Measurements from ENCODE around the gene IMPA2. TPM values are rescaled to one million over a fixed set of nuclear protein-coding genes. Genes with fewer than 3 reads are reported as not detected.
A peak's percentile ranks its signal among the peaks of the same experiment; 100 is the strongest.

The IMPA2 gene
- total and polyA plus RNA-seq, 2 of the 13 experiments (the other 11 are each of a cell fraction or from before 2014, with no cell fraction given), result 37.8 to 71.8 TPM

GRCh38 chr18:11994703-11995444, 13.6 kb downstream of the IMPA2 start (continued):
- TF ChIP-seq PRDM10 (CRISPR knock-in tag; IDR thresholded peaks at IDR 0.05; ENCODE audit: low read depth) (peak; percentile 77; the same call in 1 of the 2 replicates), EP300 (IDR thresholded peaks at IDR 0.05; ENCODE audit: low read depth in 2 of 2, low read length in 2 of 2) (no peak), EP300 (CRISPR knock-in tag; IDR thresholded peaks at IDR 0.05; ENCODE audit: borderline replicate concordance) (0 out of 2 replicates have a peak, but pooled peaks have one; percentile 2), ZNF280D (CRISPR knock-in tag; IDR thresholded peaks at IDR 0.05) (peak; percentile 44; the same call in 1 of the 2 replicates), JDP2 (CRISPR knock-in tag; IDR thresholded peaks at IDR 0.05; ENCODE audit: borderline replicate concordance) (no peak), ZNF333 (CRISPR knock-in tag; IDR thresholded peaks at IDR 0.05; ENCODE audit: borderline replicate concordance) (peak; percentile 90), ZNF350 (CRISPR knock-in tag; IDR thresholded peaks at IDR 0.05; ENCODE audit: borderline replicate concordance, low read depth) (peak; percentile 18; the same call in 1 of the 2 replicates), AGO2 (optimal IDR thresholded peaks at IDR 0.05; ENCODE audit: low read depth, low read length) (no peak), SAP130 (CRISPR knock-in tag; IDR thresholded peaks at IDR 0.05; ENCODE audit: low read depth) (peak; percentile 44), GZF1 (CRISPR knock-in tag; IDR thresholded peaks at IDR 0.05) (peak; percentile 80), ZNF160 (CRISPR knock-in tag; IDR thresholded peaks at IDR 0.05) (no peak), ZEB1 (IDR thresholded peaks at IDR 0.05; ENCODE audit: insufficient replicate concordance, low read depth) (no peak), ZNF121 (CRISPR knock-in tag; IDR thresholded peaks at IDR 0.05) (0 out of 2 replicates have a peak, but pooled peaks have one; percentile 12), DR1 (CRISPR knock-in tag; IDR thresholded peaks at IDR 0.05) (no peak), FOSL2 (CRISPR knock-in tag; IDR thresholded peaks at IDR 0.05) (peak; percentile 71), ZSCAN9 (CRISPR knock-in tag; IDR thresholded peaks at IDR 0.05; ENCODE audit: borderline replicate concordance) (no peak), POGZ (CRISPR knock-in tag; IDR thresholded peaks at IDR 0.05) (0 out of 2 replicates have a peak, but pooled peaks have one; percentile 2), ZMYM3 (CRISPR knock-in tag; IDR thresholded peaks at IDR 0.05) (0 out of 2 replicates have a peak, but pooled peaks have one; percentile 13), ZBTB4 (CRISPR knock-in tag; IDR thresholded peaks at IDR 0.05; ENCODE audit: borderline replicate concordance) (no peak), NFIC (IDR thresholded peaks at IDR 0.05; ENCODE audit: low read length) (no peak)

Data from HepG2 (cell line).